Activated naive CD4-positive, alpha-beta T cell treated with anti-CD3 and anti-CD28 coated beads, Interleukin-2, amount 50 U/mL, for 72 hours (primary cell): ENCODE results near the gene RAB44. TPM values are rescaled to one million over a fixed set of nuclear protein-coding genes. Genes with fewer than 3 reads are reported as not detected.

ENCODE experiments used
- ATAC-seq, 2 donors: fragments of 150-1000 bp; cut with Tn5 transposase; 2 replicates each; pipeline ENCODE4 v1.10.0; 2021; ENCODE audit warnings: mild to moderate bottlenecking in 2 of 2, moderate library complexity in 2 of 2
- DNase-seq, 2 donors: peaks; one replicate each; pipeline ENCODE4 v3.0.0; 2021 to 2022; ENCODE audit warnings: low spot score in 2 of 2
- H3K27ac Mint-ChIP-seq, 2 donors: one replicate each; pipeline ENCODE4 v1.8.0; 2022; ENCODE audit warnings: mild to moderate bottlenecking in 2 of 2, mixed read lengths in 2 of 2
- H3K36me3 Mint-ChIP-seq, 2 donors: one replicate each; pipeline ENCODE4 v1.8.0; 2022; ENCODE audit warnings: mixed read lengths in 2 of 2
- H3K9me3 Mint-ChIP-seq, 2 donors: one replicate each; pipeline ENCODE4 v1.8.0; 2022; ENCODE audit warnings: mixed read lengths in 2 of 2
- total RNA-seq, 2 donors: library from RNA; stranded (reverse); gene quantifications; one replicate each; pipeline ENCODE4 v1.2.3, GENCODE V29; 2022

Gene RAB44
- total RNA-seq, 2 donors from 2014 or later = 0.07 to 0.12 TPM

GRCh38 chr6:36730424-36731380 is 33.1 kb downstream of the RAB44 start:
- H3K27ac Mint-ChIP-seq = no peak overlapping the region
- H3K36me3 Mint-ChIP-seq = no peaks in the 10 kb centered on the region
- ATAC-seq (no peak), DNase-seq (no peak)
- no peaks in the 10 kb centered on the region for H3K9me3 Mint-ChIP-seq

GRCh38 chr6:36731622-36732310 is 34.1 kb downstream of the RAB44 start:
- H3K36me3 Mint-ChIP-seq = no peaks in the 10 kb centered on the region
- no peak for ATAC-seq
- no peaks in the 10 kb centered on the region for H3K9me3 Mint-ChIP-seq
- no peak for DNase-seq
- no peak overlapping the region for H3K27ac Mint-ChIP-seq

- ATAC-seq (no peak), DNase-seq (no peak)
- Mint-ChIP-seq H3K36me3 (no peaks in the 10 kb centered on the region), H3K27ac (peak overlapping the region in 1 of 2 donors; percentile 87), H3K9me3 (no peaks in the 10 kb centered on the region)
These were observed 35.7 kb downstream of the RAB44 start for GRCh38 chr6:36733300-36733699.

- H3K9me3 Mint-ChIP-seq = no peaks in the 10 kb centered on the region
- ATAC-seq (no peak), DNase-seq (no peak)
- H3K27ac Mint-ChIP-seq = peak overlapping the region; percentile 60 to 93
- no peaks in the 10 kb centered on the region for H3K36me3 Mint-ChIP-seq
These were observed 36.9 kb downstream of the RAB44 start for GRCh38 chr6:36734486-36735060.

- ATAC-seq = peak; percentile 93 to 96
- DNase-seq = peak in 1 of 2 donors; percentile 46
- H3K36me3 Mint-ChIP-seq = no peaks in the 10 kb centered on the region
- peak overlapping the region; percentile 60 to 93 for H3K27ac Mint-ChIP-seq
- H3K9me3 Mint-ChIP-seq = no peaks in the 10 kb centered on the region
These were observed 37.8 kb downstream of the RAB44 start for GRCh38 chr6:36735110-36736071.

- Mint-ChIP-seq H3K27ac (peak overlapping the region in 1 of 2 donors; percentile 41), H3K36me3 (no peaks in the 10 kb centered on the region), H3K9me3 (no peaks in the 10 kb centered on the region)
- DNase-seq = no peak
- no peak for ATAC-seq
These were observed 39.6 kb downstream of the RAB44 start for GRCh38 chr6:36737043-36737785.

- Mint-ChIP-seq H3K36me3 (no peaks in the 10 kb centered on the region), H3K27ac (no peak overlapping the region), H3K9me3 (no peaks in the 10 kb centered on the region)
- no peak for ATAC-seq
- no peak for DNase-seq
These were observed 40.5 kb downstream of the RAB44 start for GRCh38 chr6:36738108-36738507.

GRCh38 chr6:36739947-36740817 is 42.6 kb downstream of the RAB44 start:
- DNase-seq = no peak
- Mint-ChIP-seq H3K36me3 (no peaks in the 10 kb centered on the region), H3K27ac (peak overlapping the region in 1 of 2 donors; percentile 63), H3K9me3 (no peaks in the 10 kb centered on the region)
- ATAC-seq = no peak

- no peaks in the 10 kb centered on the region for H3K9me3 Mint-ChIP-seq
These were observed 43.2 kb downstream of the RAB44 start for GRCh38 chr6:36740818-36741179.

GRCh38 chr6:36742146-36742545 is 44.5 kb downstream of the RAB44 start:
- ATAC-seq (no peak), DNase-seq (no peak)
- Mint-ChIP-seq H3K9me3 (no peaks in the 10 kb centered on the region), H3K36me3 (no peaks in the 10 kb centered on the region), H3K27ac (no peak overlapping the region)

More at GRCh38 chr6:36740818-36741179, 43.2 kb downstream of the RAB44 start:
- Mint-ChIP-seq H3K36me3 (no peaks in the 10 kb centered on the region), H3K27ac (peak overlapping the region in 1 of 2 donors; percentile 10)
- ATAC-seq (no peak), DNase-seq (no peak)

GRCh38 chr6:36743032-36743431 is 45.4 kb downstream of the RAB44 start:
- H3K27ac Mint-ChIP-seq = no peak overlapping the region
- DNase-seq (no peak), ATAC-seq (no peak)
- no peaks in the 10 kb centered on the region for H3K36me3 Mint-ChIP-seq
- no peaks in the 10 kb centered on the region for H3K9me3 Mint-ChIP-seq

GRCh38 chr6:36743538-36744303 is 46.1 kb downstream of the RAB44 start:
- peaks cover 0 to 4% of the 10 kb centered on the region in 2 donors for H3K9me3 Mint-ChIP-seq
- DNase-seq (no peak), ATAC-seq (no peak)
- peaks cover 5% of the 10 kb centered on the region in 2 donors for H3K36me3 Mint-ChIP-seq
- H3K27ac Mint-ChIP-seq = peak overlapping the region in 1 of 2 donors; percentile 54

- no peak for DNase-seq
- no peak for ATAC-seq
- peaks cover 0 to 4% of the 10 kb centered on the region in 2 donors for H3K9me3 Mint-ChIP-seq
- H3K27ac Mint-ChIP-seq = peak overlapping the region in 1 of 2 donors; percentile 54
- peaks cover 5% of the 10 kb centered on the region in 2 donors for H3K36me3 Mint-ChIP-seq
These were observed 46.7 kb downstream of the RAB44 start for GRCh38 chr6:36744304-36744673.

GRCh38 chr6:36745283-36745682 is 47.7 kb downstream of the RAB44 start:
- peaks cover 0 to 4% of the 10 kb centered on the region in 2 donors for H3K9me3 Mint-ChIP-seq
- no peak for DNase-seq
- H3K36me3 Mint-ChIP-seq = peaks cover 5 to 10% of the 10 kb centered on the region in 2 donors
- ATAC-seq = no peak
- no peak overlapping the region for H3K27ac Mint-ChIP-seq
